Liver (tissue), 9 donors: ENCODE data around the gene SPTBN1. TPM values are rescaled to one million over a fixed set of nuclear protein-coding genes. Genes with fewer than 3 reads are reported as not detected.

Experiments used
- DNase-seq: peaks from one replicate; pipeline ENCODE4 v3.0.0-alpha.2; 2017; ENCODE audit warnings: low spot score
- H3K27ac ChIP-seq, 2 donors: one replicate each; pipeline ENCODE4 v1.7.0; 2013; ENCODE audit warnings: inconsistent platforms in 2 of 2, low read length in 2 of 2, control low read depth in 1 of 2, low read depth in 1 of 2, mild to moderate bottlenecking in 1 of 2
- H3K27me3 ChIP-seq, 4 donors: one replicate each; pipeline versions ENCODE4 v1.6.1 to v1.7.0; 2013; ENCODE audit warnings: low read length in 3 of 4, inconsistent platforms in 1 of 4, mild to moderate bottlenecking in 1 of 4, moderate library complexity in 1 of 4; ENCODE audit not compliant: control insufficient read depth in 4 of 4, insufficient read depth in 4 of 4
- H3K36me3 ChIP-seq, 4 donors: one replicate each; pipeline versions ENCODE4 v1.6.1 to v1.7.0; 2013; ENCODE audit warnings: low read length in 3 of 4, mild to moderate bottlenecking in 3 of 4, low read depth in 1 of 4, moderate library complexity in 1 of 4; ENCODE audit not compliant: control insufficient read depth in 4 of 4, insufficient read depth in 3 of 4
- H3K4me1 ChIP-seq, 4 donors: one replicate each; pipeline versions ENCODE4 v1.6.1 to v1.7.0; 2013; ENCODE audit warnings: low read length in 3 of 4, mild to moderate bottlenecking in 3 of 4, moderate library complexity in 1 of 4; ENCODE audit not compliant: control insufficient read depth in 4 of 4, insufficient read depth in 4 of 4
- H3K4me3 ChIP-seq, 3 donors: one replicate each; pipeline versions ENCODE4 v1.6.1 to v1.7.0; 2013; ENCODE audit warnings: low read length in 3 of 3, control low read depth in 1 of 3, low read depth in 1 of 3, mild to moderate bottlenecking in 1 of 3
- H3K9ac ChIP-seq, 2 donors: one replicate each; pipeline ENCODE4 v1.7.0; 2013; ENCODE audit warnings: low read length in 2 of 2, mild to moderate bottlenecking in 2 of 2, moderate library complexity in 2 of 2, control low read depth in 1 of 2, low read depth in 1 of 2
- H3K9me3 ChIP-seq, 4 donors: one replicate each; pipeline versions ENCODE4 v1.6.1 to v1.7.0; 2013; ENCODE audit warnings: low read length in 3 of 4; ENCODE audit not compliant: control insufficient read depth in 4 of 4
- EGR1 ChIP-seq, 2 donors: IDR thresholded peaks; 2 replicates each; pipeline ENCODE4 v1.6.1; 2016 to 2018; ENCODE audit warnings: antibody characterized with exemption in 2 of 2, low read depth in 2 of 2
- FOXA1 ChIP-seq: IDR thresholded peaks from 2 replicates; pipeline ENCODE4 v1.6.1; 2016; ENCODE audit warnings: antibody characterized with exemption
- FOXA2 ChIP-seq: IDR thresholded peaks from 2 replicates; pipeline ENCODE4 v1.6.1; 2016; ENCODE audit warnings: antibody characterized with exemption
- GABPA ChIP-seq, 2 donors: IDR thresholded peaks in 1 of 2; conservative IDR thresholded peaks in 1 of 2; 2 replicates each; pipeline ENCODE4 v1.6.1; 2016; ENCODE audit warnings: antibody characterized with exemption in 2 of 2, mild to moderate bottlenecking in 1 of 2, moderate library complexity in 1 of 2
- HNF4A ChIP-seq, 2 donors: conservative IDR thresholded peaks; 2 replicates each; pipeline ENCODE4 v1.6.1; 2016; ENCODE audit warnings: antibody characterized with exemption in 2 of 2, mild to moderate bottlenecking in 2 of 2
- HNF4G ChIP-seq: IDR thresholded peaks from 2 replicates; pipeline ENCODE4 v1.6.1; 2016; ENCODE audit warnings: antibody characterized with exemption
- JUND ChIP-seq, 2 donors: IDR thresholded peaks; 2 replicates each; pipeline ENCODE4 v1.6.1; 2016; ENCODE audit warnings: antibody characterized with exemption in 2 of 2
- RAD21 ChIP-seq, 2 donors: IDR thresholded peaks; 2 replicates each; pipeline ENCODE4 v1.6.1; 2016; ENCODE audit warnings: antibody characterized with exemption in 2 of 2, mild to moderate bottlenecking in 2 of 2
- RXRA ChIP-seq, 2 donors: IDR thresholded peaks; 2 replicates each; pipeline ENCODE4 v1.6.1; 2017 to 2018; ENCODE audit warnings: antibody characterized with exemption in 2 of 2, mild to moderate bottlenecking in 1 of 2
- TAF1 ChIP-seq: conservative IDR thresholded peaks from 2 replicates; pipeline ENCODE4 v1.6.1; 2016; ENCODE audit warnings: antibody characterized with exemption, mild to moderate bottlenecking
- YY1 ChIP-seq: IDR thresholded peaks from 2 replicates; pipeline ENCODE4 v1.6.1; 2016; ENCODE audit warnings: antibody characterized with exemption, mild to moderate bottlenecking
- WGBS: extraction: QIAGEN DNeasy Blood & Tissue Kit; methylation state at CpG from one replicate; pipeline ENCODE4 v1.1.7; 2013; 5-methylcytosine and 5-hydroxymethylcytosine counted together
- polyA plus RNA-seq, 2 donors: library from polyadenylated mRNA; stranded (reverse) in 1 of 2; unstranded in 1 of 2; fragments of 200-250 nt in 1 of 2; fragments of >200 nt in 1 of 2; fragmentation: Nextera tagmentation in 1 of 2; extraction: Ambion mirVana in 1 of 2; gene quantifications; one replicate each; pipeline versions ENCODE4 v1.2.1 to v1.2.3, GENCODE V29; 2013 to 2015
- total RNA-seq, 2 donors: library from RNA; depleted of rRNA; stranded (reverse); fragments of >200 nt; gene quantifications; one replicate each; pipeline ENCODE4 v1.2.3, GENCODE V29; 2014
- TF ChIP-seq, protein P1 (sequence below): IDR thresholded peaks from 2 replicates; pipeline ENCODE4 v1.6.1; 2016; ENCODE audit warnings: antibody characterized with exemption
- TF ChIP-seq, protein P2 (sequence below): IDR thresholded peaks from 2 replicates; pipeline ENCODE4 v1.6.1; 2016; ENCODE audit warnings: antibody characterized with exemption
- TF ChIP-seq, protein P3 (sequence below): IDR thresholded peaks from 2 replicates; pipeline ENCODE4 v1.6.1; 2016; ENCODE audit warnings: antibody characterized with exemption, mild to moderate bottlenecking
- TF ChIP-seq, protein P4 (sequence below): IDR thresholded peaks from 2 replicates; pipeline ENCODE4 v1.6.1; 2016; ENCODE audit warnings: antibody characterized with exemption
- donor health status: healthy.
- donor health status: healthy.
- donor health status: healthy.
- donor health status: healthy.
- donor health status: healthy.

SPTBN1 gene
- total and polyA plus RNA-seq, 4 donors, result 44.8 to 191 (median 75.9) TPM

DNA sequence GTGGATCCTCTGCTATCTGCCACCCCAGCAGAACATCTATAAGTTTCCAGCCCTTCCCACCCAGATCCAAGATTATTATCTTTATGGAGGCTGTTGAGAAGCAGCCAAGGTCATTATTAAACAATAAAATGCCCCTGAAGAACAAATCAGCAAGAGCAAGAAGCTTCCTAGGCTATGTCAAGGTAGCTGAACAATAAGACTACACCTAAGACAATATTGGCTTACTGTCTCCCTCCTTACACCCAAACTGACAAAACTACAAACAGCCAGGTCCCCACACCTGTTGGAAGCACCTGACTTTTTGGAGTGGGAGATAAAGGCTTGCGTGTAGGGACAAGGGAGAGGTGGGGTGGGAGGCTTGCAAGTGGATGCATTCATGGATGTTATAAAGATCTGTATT is 128.5 kb downstream of the SPTBN1 start:
- 75% methylated on average over 1 of the region's 1 CpG for WGBS
- Histone ChIP-seq H3K4me1 (peaks cover 20 to 78% (median 69%) of the 10 kb centered on the region in 4 donors), H3K27me3 (no peaks in the 10 kb centered on the region)

DNA sequence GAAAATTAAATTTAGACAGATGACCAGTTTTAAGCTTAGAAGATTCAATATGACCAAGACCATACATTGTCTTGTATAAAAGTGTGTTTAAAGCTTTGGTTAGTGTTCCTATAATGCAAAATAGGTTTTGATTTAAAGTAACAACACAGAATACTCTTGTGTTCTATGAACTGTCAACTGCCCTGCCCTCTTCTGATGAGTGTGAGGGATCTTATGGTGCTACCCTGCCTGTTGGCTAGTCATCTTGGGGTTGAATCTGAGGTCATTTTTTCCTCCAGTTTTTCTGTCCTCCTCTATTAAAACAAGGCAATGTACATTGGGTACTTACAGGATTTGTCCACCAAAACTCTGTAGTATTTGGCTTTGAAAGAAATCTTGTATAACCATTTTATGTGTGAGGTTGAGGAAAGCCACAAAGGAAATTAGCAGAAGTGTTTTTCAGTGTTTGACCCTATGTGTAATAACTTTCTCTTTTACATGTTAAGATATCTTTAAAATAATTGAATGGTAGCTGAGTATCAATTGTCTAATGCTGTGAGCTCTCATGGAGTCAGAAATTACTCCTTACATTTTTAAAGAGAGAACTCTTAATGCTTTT is 129.1 kb downstream of the SPTBN1 start:
- no peaks in the 10 kb centered on the region for H3K9me3 ChIP-seq
- no peaks in the 10 kb centered on the region for H3K27me3 ChIP-seq
- TF ChIP-seq YY1, result no peak
- TF ChIP-seq RAD21 (IDR thresholded peaks at IDR 0.05), result no peak
- TF ChIP-seq HNF4A (conservative IDR thresholded peaks at IDR 0.05), result no peak
- TF ChIP-seq GABPA (IDR thresholded peaks at IDR 0.05 in 1 of 2, conservative IDR thresholded peaks at IDR 0.05 in 1 of 2), result no peak
- no peak for TF ChIP-seq RXRA (IDR thresholded peaks at IDR 0.05)
- TF ChIP-seq FOXA2, result no peak
- TF ChIP-seq, protein P1, sequence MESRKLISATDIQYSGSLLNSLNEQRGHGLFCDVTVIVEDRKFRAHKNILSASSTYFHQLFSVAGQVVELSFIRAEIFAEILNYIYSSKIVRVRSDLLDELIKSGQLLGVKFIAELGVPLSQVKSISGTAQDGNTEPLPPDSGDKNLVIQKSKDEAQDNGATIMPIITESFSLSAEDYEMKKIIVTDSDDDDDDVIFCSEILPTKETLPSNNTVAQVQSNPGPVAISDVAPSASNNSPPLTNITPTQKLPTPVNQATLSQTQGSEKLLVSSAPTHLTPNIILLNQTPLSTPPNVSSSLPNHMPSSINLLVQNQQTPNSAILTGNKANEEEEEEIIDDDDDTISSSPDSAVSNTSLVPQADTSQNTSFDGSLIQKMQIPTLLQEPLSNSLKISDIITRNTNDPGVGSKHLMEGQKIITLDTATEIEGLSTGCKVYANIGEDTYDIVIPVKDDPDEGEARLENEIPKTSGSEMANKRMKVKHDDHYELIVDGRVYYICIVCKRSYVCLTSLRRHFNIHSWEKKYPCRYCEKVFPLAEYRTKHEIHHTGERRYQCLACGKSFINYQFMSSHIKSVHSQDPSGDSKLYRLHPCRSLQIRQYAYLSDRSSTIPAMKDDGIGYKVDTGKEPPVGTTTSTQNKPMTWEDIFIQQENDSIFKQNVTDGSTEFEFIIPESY, result no peak
- no peak for TF ChIP-seq TAF1
- TF ChIP-seq EGR1 (IDR thresholded peaks at IDR 0.05; ENCODE audit: low read depth in 2 of 2), result no peak
- TF ChIP-seq, protein P2, sequence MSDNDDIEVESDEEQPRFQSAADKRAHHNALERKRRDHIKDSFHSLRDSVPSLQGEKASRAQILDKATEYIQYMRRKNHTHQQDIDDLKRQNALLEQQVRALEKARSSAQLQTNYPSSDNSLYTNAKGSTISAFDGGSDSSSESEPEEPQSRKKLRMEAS, result no peak
- TF ChIP-seq, protein P3, sequence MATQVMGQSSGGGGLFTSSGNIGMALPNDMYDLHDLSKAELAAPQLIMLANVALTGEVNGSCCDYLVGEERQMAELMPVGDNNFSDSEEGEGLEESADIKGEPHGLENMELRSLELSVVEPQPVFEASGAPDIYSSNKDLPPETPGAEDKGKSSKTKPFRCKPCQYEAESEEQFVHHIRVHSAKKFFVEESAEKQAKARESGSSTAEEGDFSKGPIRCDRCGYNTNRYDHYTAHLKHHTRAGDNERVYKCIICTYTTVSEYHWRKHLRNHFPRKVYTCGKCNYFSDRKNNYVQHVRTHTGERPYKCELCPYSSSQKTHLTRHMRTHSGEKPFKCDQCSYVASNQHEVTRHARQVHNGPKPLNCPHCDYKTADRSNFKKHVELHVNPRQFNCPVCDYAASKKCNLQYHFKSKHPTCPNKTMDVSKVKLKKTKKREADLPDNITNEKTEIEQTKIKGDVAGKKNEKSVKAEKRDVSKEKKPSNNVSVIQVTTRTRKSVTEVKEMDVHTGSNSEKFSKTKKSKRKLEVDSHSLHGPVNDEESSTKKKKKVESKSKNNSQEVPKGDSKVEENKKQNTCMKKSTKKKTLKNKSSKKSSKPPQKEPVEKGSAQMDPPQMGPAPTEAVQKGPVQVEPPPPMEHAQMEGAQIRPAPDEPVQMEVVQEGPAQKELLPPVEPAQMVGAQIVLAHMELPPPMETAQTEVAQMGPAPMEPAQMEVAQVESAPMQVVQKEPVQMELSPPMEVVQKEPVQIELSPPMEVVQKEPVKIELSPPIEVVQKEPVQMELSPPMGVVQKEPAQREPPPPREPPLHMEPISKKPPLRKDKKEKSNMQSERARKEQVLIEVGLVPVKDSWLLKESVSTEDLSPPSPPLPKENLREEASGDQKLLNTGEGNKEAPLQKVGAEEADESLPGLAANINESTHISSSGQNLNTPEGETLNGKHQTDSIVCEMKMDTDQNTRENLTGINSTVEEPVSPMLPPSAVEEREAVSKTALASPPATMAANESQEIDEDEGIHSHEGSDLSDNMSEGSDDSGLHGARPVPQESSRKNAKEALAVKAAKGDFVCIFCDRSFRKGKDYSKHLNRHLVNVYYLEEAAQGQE, result no peak
- TF ChIP-seq FOXA1, result no peak
- TF ChIP-seq, protein P4, sequence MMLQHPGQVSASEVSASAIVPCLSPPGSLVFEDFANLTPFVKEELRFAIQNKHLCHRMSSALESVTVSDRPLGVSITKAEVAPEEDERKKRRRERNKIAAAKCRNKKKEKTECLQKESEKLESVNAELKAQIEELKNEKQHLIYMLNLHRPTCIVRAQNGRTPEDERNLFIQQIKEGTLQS, result no peak
- H3K27ac ChIP-seq, result peak overlapping the region; percentile 29 to 63
- no peak overlapping the region for H3K9ac ChIP-seq
- H3K36me3 ChIP-seq, result peaks cover 0 to 3% (median 0%) of the 10 kb centered on the region in 4 donors
- DNase-seq, result no peak
- peaks cover 15 to 77% (median 68%) of the 10 kb centered on the region in 4 donors for H3K4me1 ChIP-seq
- H3K4me3 ChIP-seq, result no peak overlapping the region

More for the DNA sequence above, 128.5 kb downstream of the SPTBN1 start:
- H3K27ac ChIP-seq, result no peak overlapping the region
- H3K36me3 ChIP-seq, result peaks cover 0 to 3% (median 0%) of the 10 kb centered on the region in 4 donors
- TF ChIP-seq JUND (IDR thresholded peaks at IDR 0.05), result no peak
- no peak for TF ChIP-seq HNF4G
- TF ChIP-seq, protein P2, result no peak
- no peak for TF ChIP-seq RXRA (IDR thresholded peaks at IDR 0.05)
- no peak for DNase-seq
- no peak overlapping the region for H3K9ac ChIP-seq
- H3K9me3 ChIP-seq, result no peaks in the 10 kb centered on the region
- no peak overlapping the region for H3K4me3 ChIP-seq
